HG03159 (cell line): ENCODE results near the gene POGZ.
A peak's percentile ranks its signal among the peaks of the same experiment; 100 is the strongest.
"Not testable (repeated sequence)": the region's sequence is repeated elsewhere in the genome, so short reads cannot be mapped to it uniquely, and the experiment has no call there.

ENCODE experiments used
- ATAC-seq: cut with Tn5 transposase; IDR thresholded peaks from one replicate; pipeline ENCODE4 v1.9.1; 2021; ENCODE audit warnings: mild to moderate bottlenecking, moderate library complexity; ENCODE audit not compliant: unreplicated experiment

The POGZ gene

GRCh38 chr1:151477066-151477465 is 17.8 kb upstream of the POGZ start:
- ATAC-seq = no peak

- no peak for ATAC-seq
Observed at GRCh38 chr1:151476083-151476482, 16.8 kb upstream of the POGZ start.

GRCh38 chr1:151475175-151475574 is 15.9 kb upstream of the POGZ start:
- peak; percentile 84 for ATAC-seq

GRCh38 chr1:151474745-151475144 is 15.5 kb upstream of the POGZ start:
- ATAC-seq = no peak

- ATAC-seq = no peak
Observed at GRCh38 chr1:151472856-151473731, 13.8 kb upstream of the POGZ start.

GRCh38 chr1:151465026-151465425 is 5.7 kb upstream of the POGZ start:
- no peak for ATAC-seq

GRCh38 chr1:151461694-151462093 is 2.4 kb upstream of the POGZ start:
- ATAC-seq = no peak

GRCh38 chr1:151458802-151459330 is 428 bp downstream of the POGZ start:
- peak; percentile 34 for ATAC-seq

- ATAC-seq = peak; percentile 22
Observed at GRCh38 chr1:151457911-151458801, 1.1 kb downstream of the POGZ start.

GRCh38 chr1:151455966-151456365 is 3.3 kb downstream of the POGZ start:
- no peak for ATAC-seq

GRCh38 chr1:151455231-151455630 is 4.1 kb downstream of the POGZ start:
- no peak for ATAC-seq

GRCh38 chr1:151447696-151448095 is 11.6 kb downstream of the POGZ start:
- ATAC-seq = no peak

- ATAC-seq = no peak
Observed at GRCh38 chr1:151444783-151445177, 14.5 kb downstream of the POGZ start.

- ATAC-seq = peak; percentile 57
Observed at GRCh38 chr1:151443846-151444782, 15.2 kb downstream of the POGZ start.

GRCh38 chr1:151437396-151437795 is 21.9 kb downstream of the POGZ start:
- not testable (repeated sequence) for ATAC-seq

GRCh38 chr1:151436985-151437384 is 22.3 kb downstream of the POGZ start:
- ATAC-seq = no peak

GRCh38 chr1:151435174-151435573 is 24.1 kb downstream of the POGZ start:
- no peak for ATAC-seq

GRCh38 chr1:151433827-151434226 is 25.5 kb downstream of the POGZ start:
- ATAC-seq = not testable (repeated sequence)

GRCh38 chr1:151428068-151428467 is 31.2 kb downstream of the POGZ start:
- no peak for ATAC-seq

GRCh38 chr1:151425103-151425502 is 34.2 kb downstream of the POGZ start:
- ATAC-seq = no peak
